Stimulated activated memory B cell treated with anti-CD40 and anti-IgM and Interleukin-4, amounts not matched to agents 10 μg/mL and 1 μg/mL and 100 μg/mL, for 72 hours (primary cell): ENCODE results near the gene KEL.

Source experiments
- ATAC-seq: fragments of 150-1000 bp; cut with Tn5 transposase; 2 replicates; pipeline ENCODE4 v1.10.0; 2021
- H3K27ac Mint-ChIP-seq: one replicate; pipeline ENCODE4 v1.8.0; 2022; ENCODE audit warnings: mild to moderate bottlenecking, mixed read lengths
- H3K27me3 Mint-ChIP-seq: one replicate; pipeline ENCODE4 v1.8.0; 2022; ENCODE audit warnings: mixed read lengths
- H3K36me3 Mint-ChIP-seq: one replicate; pipeline ENCODE4 v1.8.0; 2022; ENCODE audit warnings: mixed read lengths
- H3K4me1 Mint-ChIP-seq: one replicate; pipeline ENCODE4 v1.8.0; 2022; ENCODE audit warnings: mixed read lengths
- H3K4me3 Mint-ChIP-seq: one replicate; pipeline ENCODE4 v1.8.0; 2022; ENCODE audit warnings: mild to moderate bottlenecking, moderate library complexity, mixed read lengths
- H3K9me3 Mint-ChIP-seq: one replicate; pipeline ENCODE4 v1.8.0; 2022; ENCODE audit warnings: mixed read lengths

Gene KEL

DNA sequence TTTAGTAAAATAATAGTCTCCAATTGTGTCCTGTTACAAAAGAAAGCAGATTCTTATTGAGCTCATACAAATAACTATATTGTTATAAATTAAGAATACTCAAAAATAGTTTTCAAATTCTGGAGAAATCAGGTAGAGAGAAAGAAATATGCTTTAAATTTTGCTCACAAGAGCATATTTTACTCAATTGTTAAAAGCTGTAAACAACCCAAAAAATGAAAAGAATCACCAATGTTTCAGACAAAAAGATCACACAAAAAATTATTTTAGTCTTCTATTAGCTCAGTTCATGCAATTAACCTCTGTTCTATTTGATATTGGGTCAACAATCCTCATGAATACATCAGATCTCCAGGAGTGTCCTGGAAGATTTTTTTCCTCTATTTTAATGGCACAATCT, 58.0 kb downstream of the KEL start:
- H3K27me3 Mint-ChIP-seq: peaks cover 19% of the 10 kb centered on the region
- peaks cover 6% of the 10 kb centered on the region for H3K9me3 Mint-ChIP-seq
- H3K4me3 Mint-ChIP-seq: no peak overlapping the region
- H3K4me1 Mint-ChIP-seq: no peaks in the 10 kb centered on the region
- no peak overlapping the region for H3K27ac Mint-ChIP-seq
- H3K36me3 Mint-ChIP-seq: no peaks in the 10 kb centered on the region
- no peak for ATAC-seq

GRCh38 chr7:142901426-142902259, 60.5 kb downstream of the KEL start:
- Mint-ChIP-seq H3K4me3 (no peak overlapping the region), H3K4me1 (no peaks in the 10 kb centered on the region), H3K9me3 (peaks cover 6% of the 10 kb centered on the region), H3K27ac (no peak overlapping the region), H3K27me3 (peaks cover 14% of the 10 kb centered on the region), H3K36me3 (no peaks in the 10 kb centered on the region)
- no peak for ATAC-seq

DNA sequence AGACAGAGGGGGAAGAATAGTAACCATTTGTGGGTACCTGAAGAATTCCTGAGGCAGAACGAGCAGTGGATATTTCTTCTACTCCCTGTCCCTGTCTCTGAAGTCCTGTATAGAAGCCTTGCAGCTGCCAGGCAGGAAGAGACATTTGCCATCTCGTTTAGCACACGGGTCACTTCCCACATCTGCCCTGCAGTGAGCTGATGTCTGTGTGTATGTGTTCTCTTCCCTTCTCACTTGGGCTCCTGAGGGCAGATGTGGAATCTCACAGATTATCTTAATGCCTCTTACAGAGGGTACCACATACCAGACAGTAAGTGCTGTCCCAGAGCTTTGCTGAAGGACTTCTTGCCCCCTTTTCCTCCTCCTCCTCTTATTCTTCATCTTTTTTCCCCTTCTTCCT, 62.5 kb downstream of the KEL start:
- Mint-ChIP-seq H3K9me3 (peaks cover 3% of the 10 kb centered on the region), H3K36me3 (no peaks in the 10 kb centered on the region), H3K4me1 (no peaks in the 10 kb centered on the region), H3K4me3 (no peak overlapping the region), H3K27ac (no peak overlapping the region), H3K27me3 (peaks cover 23% of the 10 kb centered on the region)
- ATAC-seq: no peak

DNA sequence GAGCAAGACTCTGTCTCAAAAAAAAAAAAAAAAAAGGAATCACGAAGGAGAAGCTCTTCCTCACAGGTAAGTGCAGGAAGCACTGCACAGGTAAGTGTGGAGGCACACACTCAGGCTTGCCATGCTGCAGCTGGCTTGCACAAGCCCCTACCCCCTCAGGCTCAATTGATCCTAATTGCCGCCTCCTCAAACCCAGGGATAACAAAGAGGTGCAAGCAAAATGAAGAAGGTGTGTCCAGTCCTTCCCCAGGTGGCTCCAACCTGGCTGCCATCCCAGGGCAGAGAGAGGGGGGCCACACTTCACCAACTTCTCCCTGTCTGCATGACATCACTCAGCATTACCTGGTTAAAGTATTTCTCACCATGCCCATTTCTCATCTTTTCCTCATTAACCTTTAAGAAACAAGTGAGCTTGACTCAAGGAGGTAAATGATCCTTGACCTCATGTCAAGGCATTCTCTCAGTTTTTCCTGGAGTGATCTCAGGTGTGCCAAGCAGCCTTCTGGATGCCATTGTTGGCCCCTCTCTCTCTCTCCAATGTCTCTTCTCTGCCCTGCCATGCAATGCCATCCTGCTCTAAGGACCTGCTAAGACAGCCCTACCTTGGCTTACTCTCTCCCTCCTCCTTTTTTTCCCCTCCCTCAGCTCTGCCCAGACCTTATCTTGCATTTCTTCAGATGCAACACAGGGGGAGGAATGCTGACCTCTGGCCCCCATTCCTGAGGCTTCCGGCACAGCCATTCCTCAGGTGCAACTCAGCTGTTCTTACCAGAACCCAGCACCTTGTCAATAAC, 63.6 kb downstream of the KEL start:
- Mint-ChIP-seq H3K4me3 (no peak overlapping the region), H3K36me3 (no peaks in the 10 kb centered on the region)

GRCh38 chr7:142897691-142898090, 64.5 kb downstream of the KEL start:
- Mint-ChIP-seq H3K4me3 (no peak overlapping the region), H3K27me3 (peaks cover 32% of the 10 kb centered on the region), H3K4me1 (no peaks in the 10 kb centered on the region), H3K27ac (no peak overlapping the region), H3K36me3 (no peaks in the 10 kb centered on the region), H3K9me3 (no peaks in the 10 kb centered on the region)
- no peak for ATAC-seq

More for the DNA sequence above, 63.6 kb downstream of the KEL start:
- peaks cover 3% of the 10 kb centered on the region for H3K9me3 Mint-ChIP-seq
- no peaks in the 10 kb centered on the region for H3K4me1 Mint-ChIP-seq
- peaks cover 32% of the 10 kb centered on the region for H3K27me3 Mint-ChIP-seq
- no peak for ATAC-seq
- H3K27ac Mint-ChIP-seq: no peak overlapping the region

GRCh38 chr7:142896741-142897379, 65.3 kb downstream of the KEL start:
- Mint-ChIP-seq H3K9me3 (no peaks in the 10 kb centered on the region), H3K4me1 (no peaks in the 10 kb centered on the region), H3K36me3 (no peaks in the 10 kb centered on the region), H3K4me3 (no peak overlapping the region), H3K27ac (no peak overlapping the region), H3K27me3 (peaks cover 32% of the 10 kb centered on the region)
- ATAC-seq: no peak

DNA sequence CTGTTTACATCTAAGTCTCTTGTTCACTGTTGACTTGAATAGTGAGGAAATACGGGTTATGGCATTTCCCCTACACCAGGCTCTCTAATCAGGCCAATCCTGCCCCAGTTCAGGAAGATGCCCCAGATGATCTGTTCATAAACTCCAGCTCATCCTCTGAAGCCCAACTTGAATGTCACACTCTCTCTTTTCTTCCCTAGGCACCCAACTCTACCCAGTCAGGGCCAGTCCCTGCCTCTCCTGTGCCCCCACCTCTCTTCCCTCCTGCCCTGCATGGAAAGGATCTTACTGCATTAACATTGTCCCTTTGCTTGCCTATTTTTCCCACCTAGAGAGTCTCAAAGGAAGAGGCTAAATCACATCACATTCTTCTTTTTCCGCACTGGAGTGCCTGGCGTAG, 66.0 kb downstream of the KEL start:
- no peaks in the 10 kb centered on the region for H3K9me3 Mint-ChIP-seq
- H3K4me3 Mint-ChIP-seq: no peak overlapping the region
- H3K36me3 Mint-ChIP-seq: no peaks in the 10 kb centered on the region
- ATAC-seq: no peak
- H3K27me3 Mint-ChIP-seq: peaks cover 36% of the 10 kb centered on the region
- H3K27ac Mint-ChIP-seq: no peak overlapping the region
- no peaks in the 10 kb centered on the region for H3K4me1 Mint-ChIP-seq

GRCh38 chr7:142894985-142895593, 67.1 kb downstream of the KEL start:
- Mint-ChIP-seq H3K9me3 (no peaks in the 10 kb centered on the region), H3K27me3 (peaks cover 43% of the 10 kb centered on the region), H3K4me3 (no peak overlapping the region), H3K27ac (no peak overlapping the region), H3K36me3 (no peaks in the 10 kb centered on the region), H3K4me1 (no peaks in the 10 kb centered on the region)
- no peak for ATAC-seq

DNA sequence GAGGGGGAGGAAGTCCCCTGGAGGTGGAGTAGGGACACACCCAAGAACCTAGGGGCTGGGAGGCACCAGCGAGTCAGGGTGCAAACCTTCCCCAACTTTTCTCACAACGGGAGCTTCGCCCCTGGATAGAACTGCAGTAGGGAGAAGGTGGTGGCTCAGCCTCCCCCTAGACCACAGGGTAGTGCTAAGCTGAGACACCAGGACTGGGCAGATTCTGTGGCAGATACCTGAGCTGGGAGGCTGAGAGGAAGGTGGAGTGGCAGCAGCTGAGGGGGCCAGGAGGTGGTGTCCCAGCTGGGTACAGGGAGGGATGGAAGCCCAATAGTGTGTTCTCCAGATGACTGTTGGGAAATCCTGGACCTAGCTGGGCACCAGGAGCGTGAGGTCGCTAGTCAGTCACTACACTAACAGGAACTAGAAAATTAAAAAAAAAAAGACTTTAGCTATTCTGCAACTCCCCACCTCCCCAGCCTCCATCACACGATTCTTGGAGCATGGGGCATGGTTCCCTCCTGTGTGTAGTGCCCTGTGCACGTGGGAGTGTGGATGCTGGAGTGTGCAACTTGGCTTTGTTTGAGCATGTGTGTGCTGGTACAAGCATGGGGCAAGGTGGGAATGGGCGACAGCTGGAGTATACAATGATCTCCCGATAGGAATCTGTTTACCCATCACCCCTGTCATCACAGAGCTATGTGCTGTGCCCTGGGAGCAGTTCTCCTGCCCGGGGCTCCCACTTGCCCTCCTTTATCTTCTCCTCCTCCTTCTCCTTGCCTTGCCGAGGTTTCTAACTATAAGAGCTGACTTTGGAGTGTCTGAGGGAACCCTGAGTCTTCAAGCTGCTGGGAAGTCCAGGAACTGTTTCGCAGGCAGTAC, 67.8 kb downstream of the KEL start:
- H3K27ac Mint-ChIP-seq: no peak overlapping the region
- no peaks in the 10 kb centered on the region for H3K4me1 Mint-ChIP-seq
- no peaks in the 10 kb centered on the region for H3K36me3 Mint-ChIP-seq
- H3K4me3 Mint-ChIP-seq: no peak overlapping the region
- ATAC-seq: no peak
- no peaks in the 10 kb centered on the region for H3K9me3 Mint-ChIP-seq
- peaks cover 43% of the 10 kb centered on the region for H3K27me3 Mint-ChIP-seq

DNA sequence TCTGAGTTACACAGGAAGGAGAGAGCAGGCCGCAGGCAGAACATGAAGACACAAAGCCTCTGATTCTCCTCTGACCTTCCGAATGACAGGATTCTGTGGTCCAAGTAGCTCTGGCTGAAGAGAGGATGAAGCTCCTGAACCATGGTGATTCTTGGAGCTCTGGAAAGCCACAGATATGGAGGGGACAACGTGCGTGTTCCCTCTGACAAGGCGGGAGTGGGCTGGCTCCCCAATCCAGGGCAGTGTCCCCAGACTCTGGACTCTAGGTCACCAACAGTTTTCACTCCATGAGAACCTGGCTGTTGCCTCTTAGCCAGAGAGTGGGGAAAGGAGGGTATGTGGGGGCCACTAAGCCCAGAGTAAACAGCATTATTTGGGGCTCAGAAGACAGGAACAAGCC, 69.2 kb downstream of the KEL start:
- H3K4me1 Mint-ChIP-seq: no peaks in the 10 kb centered on the region
- H3K27me3 Mint-ChIP-seq: peaks cover 42% of the 10 kb centered on the region
- no peak for ATAC-seq
- no peak overlapping the region for H3K27ac Mint-ChIP-seq
- no peaks in the 10 kb centered on the region for H3K36me3 Mint-ChIP-seq
- H3K4me3 Mint-ChIP-seq: no peak overlapping the region
- H3K9me3 Mint-ChIP-seq: no peaks in the 10 kb centered on the region

GRCh38 chr7:142891490-142892082, 70.6 kb downstream of the KEL start:
- no peak for ATAC-seq
- no peaks in the 10 kb centered on the region for H3K9me3 Mint-ChIP-seq
- H3K36me3 Mint-ChIP-seq: no peaks in the 10 kb centered on the region
- H3K27ac Mint-ChIP-seq: no peak overlapping the region
- H3K27me3 Mint-ChIP-seq: peaks cover 29% of the 10 kb centered on the region
- H3K4me1 Mint-ChIP-seq: no peaks in the 10 kb centered on the region
- no peak overlapping the region for H3K4me3 Mint-ChIP-seq
